ENCODE data around the gene STPG3.

STPG3 gene

DNA sequence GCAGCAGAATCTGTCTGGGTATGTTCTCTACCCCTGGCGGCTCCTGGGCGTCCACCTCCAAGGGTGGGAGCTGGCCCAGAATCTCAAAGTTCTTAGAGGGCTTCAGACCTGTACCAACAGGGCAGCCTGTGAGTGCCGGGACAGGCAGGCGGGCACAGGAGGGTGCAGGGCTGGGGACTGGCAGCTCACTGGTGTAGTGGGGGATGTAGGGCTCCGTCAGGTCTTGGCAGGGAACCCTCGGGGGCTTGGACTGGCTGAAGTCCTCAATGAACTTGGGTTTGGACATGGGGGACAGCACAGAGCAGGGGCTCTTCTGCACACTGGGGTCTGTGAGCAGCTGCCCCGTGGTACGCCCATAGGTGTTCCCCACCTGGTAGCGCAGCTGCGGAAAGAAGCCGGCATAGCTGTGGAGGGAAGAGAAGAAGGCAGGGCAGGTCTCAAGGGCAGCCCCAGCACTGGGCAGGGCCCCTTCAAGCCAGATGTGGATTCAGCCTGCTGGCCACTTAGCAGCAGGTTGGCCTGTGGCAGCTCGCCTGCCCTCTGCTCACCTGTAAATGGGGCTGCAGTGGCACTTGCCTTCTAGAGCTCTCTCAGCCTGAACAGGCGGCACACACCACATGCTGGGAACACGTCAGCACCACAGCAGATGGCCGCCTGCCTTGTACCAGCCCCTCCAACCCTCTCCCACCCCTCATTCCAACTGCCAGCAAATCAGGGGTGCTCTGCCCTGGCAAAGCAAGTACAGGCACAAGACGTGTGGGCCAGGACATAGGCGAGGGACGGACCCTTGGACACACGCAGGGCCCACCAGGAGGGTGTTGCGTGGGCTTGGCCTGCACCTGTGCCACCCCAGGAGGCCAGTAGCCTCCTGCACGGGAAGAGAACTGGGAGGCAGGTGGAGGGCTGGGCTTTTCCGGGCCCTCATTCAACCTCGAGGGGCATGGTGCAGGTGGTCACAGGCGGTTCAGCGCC is 5.3 kb upstream of the STPG3 start:
- Histone ChIP-seq H3K4me1 (ENCODE audit: low read depth, poor library complexity, severe bottlenecking) (peaks cover 8% of the 10 kb centered on the region), H3K36me3 (ENCODE audit: insufficient read depth) (peaks cover 7% of the 10 kb centered on the region; the same call in 1 of the 2 replicates), H3K9ac (no peak overlapping the region), H3K79me2 (ENCODE audit: insufficient read depth, low read depth) (peaks cover 17% of the 10 kb centered on the region), H3K4me3 (IDR thresholded peaks at IDR 0.05; ENCODE audit: insufficient read depth, low read depth, low read length) (no peak overlapping the region), H4K20me1 (ENCODE audit: insufficient read depth) (peaks cover 12% of the 10 kb centered on the region; the same call in 1 of the 2 replicates), H3K27me3 (ENCODE audit: insufficient read depth, low read depth) (no peaks in the 10 kb centered on the region), H3K4me2 (no peak overlapping the region), H2AFZ (ENCODE audit: low read depth) (no peak overlapping the region), H3K27ac (no peak overlapping the region)
- TF ChIP-seq, protein P1, sequence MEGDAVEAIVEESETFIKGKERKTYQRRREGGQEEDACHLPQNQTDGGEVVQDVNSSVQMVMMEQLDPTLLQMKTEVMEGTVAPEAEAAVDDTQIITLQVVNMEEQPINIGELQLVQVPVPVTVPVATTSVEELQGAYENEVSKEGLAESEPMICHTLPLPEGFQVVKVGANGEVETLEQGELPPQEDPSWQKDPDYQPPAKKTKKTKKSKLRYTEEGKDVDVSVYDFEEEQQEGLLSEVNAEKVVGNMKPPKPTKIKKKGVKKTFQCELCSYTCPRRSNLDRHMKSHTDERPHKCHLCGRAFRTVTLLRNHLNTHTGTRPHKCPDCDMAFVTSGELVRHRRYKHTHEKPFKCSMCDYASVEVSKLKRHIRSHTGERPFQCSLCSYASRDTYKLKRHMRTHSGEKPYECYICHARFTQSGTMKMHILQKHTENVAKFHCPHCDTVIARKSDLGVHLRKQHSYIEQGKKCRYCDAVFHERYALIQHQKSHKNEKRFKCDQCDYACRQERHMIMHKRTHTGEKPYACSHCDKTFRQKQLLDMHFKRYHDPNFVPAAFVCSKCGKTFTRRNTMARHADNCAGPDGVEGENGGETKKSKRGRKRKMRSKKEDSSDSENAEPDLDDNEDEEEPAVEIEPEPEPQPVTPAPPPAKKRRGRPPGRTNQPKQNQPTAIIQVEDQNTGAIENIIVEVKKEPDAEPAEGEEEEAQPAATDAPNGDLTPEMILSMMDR (conservative IDR thresholded peaks at IDR 0.05; ENCODE audit: low read depth, low read length), result no peak

DNA sequence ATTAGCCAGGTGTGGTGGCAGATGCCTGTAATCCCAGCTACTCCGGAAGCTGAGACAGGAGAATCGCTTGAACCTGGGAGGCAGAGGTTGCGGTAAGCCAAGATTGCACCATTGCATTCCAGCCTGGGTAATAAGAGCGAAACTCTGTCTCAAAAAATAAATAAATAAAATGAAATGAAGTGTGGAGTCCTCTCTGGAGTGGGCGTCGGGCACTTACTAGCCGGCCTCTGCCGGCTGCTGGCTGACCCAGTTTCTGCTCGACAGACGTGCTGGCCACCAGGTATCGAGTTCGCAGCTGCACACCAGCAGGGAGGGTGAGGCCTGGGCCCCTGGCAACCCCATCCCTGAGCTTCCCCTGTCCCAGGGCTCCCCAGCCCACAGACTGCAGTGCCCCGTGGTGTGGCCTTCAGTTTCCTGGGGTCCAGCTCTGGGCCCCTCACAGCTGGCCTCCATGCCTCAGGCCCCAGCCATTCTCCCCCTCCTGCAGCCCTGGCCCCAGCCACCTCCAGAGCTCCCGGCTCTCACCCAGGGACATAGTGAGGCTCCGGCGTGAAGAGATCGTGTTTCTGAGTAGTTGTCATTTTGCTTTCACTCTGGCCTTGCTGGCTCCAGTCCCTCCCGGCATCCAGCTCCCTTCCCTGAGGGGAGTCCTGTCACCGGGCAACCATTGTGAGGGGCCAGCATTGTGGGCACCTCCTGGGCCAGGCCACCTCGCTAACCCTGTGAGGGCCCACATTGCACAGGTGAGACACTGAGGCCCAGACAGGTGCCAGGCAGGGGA is 3.8 kb upstream of the STPG3 start:
- TF ChIP-seq, protein P1 (conservative IDR thresholded peaks at IDR 0.05; ENCODE audit: low read depth, low read length), result no peak
- H4K20me1 ChIP-seq (ENCODE audit: insufficient read depth), result peaks cover 7% of the 10 kb centered on the region; the same call in 1 of the 2 replicates
- no peak overlapping the region for H3K9ac ChIP-seq
- no peaks in the 10 kb centered on the region for H3K27me3 ChIP-seq (ENCODE audit: insufficient read depth, low read depth)
- H3K4me3 ChIP-seq (IDR thresholded peaks at IDR 0.05; ENCODE audit: insufficient read depth, low read depth, low read length), result no peak overlapping the region
- H3K79me2 ChIP-seq (ENCODE audit: insufficient read depth, low read depth), result peaks cover 10% of the 10 kb centered on the region
- peaks cover 4% of the 10 kb centered on the region; the same call in 1 of the 2 replicates for H3K36me3 ChIP-seq (ENCODE audit: insufficient read depth)
- H3K4me2 ChIP-seq, result no peak overlapping the region
- no peak overlapping the region for H2AFZ ChIP-seq (ENCODE audit: low read depth)
- no peak overlapping the region for H3K27ac ChIP-seq
- H3K4me1 ChIP-seq (ENCODE audit: low read depth, poor library complexity, severe bottlenecking), result peaks cover 6% of the 10 kb centered on the region

DNA sequence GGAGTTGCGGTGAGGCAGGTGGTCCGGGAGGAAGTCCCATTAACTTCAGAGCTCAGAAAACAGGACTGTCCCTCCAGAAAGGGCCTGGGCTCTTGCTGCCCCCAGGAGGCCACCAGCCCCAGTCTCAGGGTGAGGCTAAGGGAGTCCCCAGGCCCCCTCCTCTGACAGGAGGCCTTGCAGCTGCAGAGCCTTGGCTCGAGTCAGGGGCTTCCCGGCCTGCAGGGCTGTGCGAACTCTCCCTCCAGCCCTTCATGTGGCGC is 3.2 kb upstream of the STPG3 start:
- Histone ChIP-seq H3K9ac (no peak overlapping the region), H3K4me2 (no peak overlapping the region), H3K4me3 (IDR thresholded peaks at IDR 0.05; ENCODE audit: insufficient read depth, low read depth, low read length) (no peak overlapping the region), H3K36me3 (ENCODE audit: insufficient read depth) (no peaks in the 10 kb centered on the region; the same call in 1 of the 2 replicates), H4K20me1 (ENCODE audit: insufficient read depth) (peaks cover 2% of the 10 kb centered on the region; the same call in 1 of the 2 replicates), H3K27ac (no peak overlapping the region), H3K27me3 (ENCODE audit: insufficient read depth, low read depth) (no peaks in the 10 kb centered on the region), H3K4me1 (ENCODE audit: low read depth, poor library complexity, severe bottlenecking) (peaks cover 2% of the 10 kb centered on the region), H3K79me2 (ENCODE audit: insufficient read depth, low read depth) (peaks cover 4% of the 10 kb centered on the region; the same call in 1 of the 2 replicates), H2AFZ (ENCODE audit: low read depth) (no peak overlapping the region)
- TF ChIP-seq, protein P1 (conservative IDR thresholded peaks at IDR 0.05; ENCODE audit: low read depth, low read length), result no peak

DNA sequence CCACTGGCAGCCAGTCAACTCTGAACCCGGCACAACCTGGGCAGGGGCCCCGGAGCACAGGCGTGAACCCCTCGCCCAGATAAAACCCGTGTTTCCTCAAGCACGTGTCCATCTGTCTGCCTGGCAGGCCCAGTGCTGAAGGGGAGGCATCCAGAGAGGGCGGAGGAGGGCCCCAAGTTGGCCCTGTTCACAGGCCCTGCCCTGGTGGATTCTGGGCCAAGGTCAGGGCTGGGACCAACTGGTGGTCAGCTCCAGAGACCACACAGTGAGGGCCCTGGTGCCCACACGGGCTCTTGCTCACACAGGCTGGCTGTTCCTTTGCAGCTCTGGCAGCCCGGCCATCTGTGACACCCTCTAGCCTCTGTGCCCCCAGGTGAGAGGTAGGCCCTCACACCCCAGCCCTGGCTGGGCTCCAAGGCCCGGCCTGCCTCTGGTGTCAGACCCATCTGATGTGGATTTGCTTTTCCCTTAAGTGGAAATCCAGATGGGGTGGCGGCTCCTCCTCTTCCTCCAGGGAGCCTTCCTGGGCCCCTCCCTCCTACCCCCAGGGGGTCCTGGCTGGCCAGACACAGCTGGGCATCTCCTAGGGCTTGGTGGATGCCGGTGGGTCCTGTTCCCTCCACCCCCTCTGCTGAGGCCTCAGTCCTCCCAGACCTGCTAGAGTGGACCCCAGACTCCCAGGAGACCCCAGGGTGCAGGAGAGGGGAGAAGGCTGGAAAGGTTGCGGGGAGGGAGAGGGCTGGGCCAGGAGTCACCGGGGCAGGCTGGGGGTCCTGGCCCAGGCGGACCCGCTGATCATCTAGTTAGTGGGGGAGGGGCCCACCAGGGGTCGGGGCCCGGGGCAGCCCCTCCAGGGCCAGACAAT is 525 bp upstream of the STPG3 start:
- Histone ChIP-seq H3K27me3 (ENCODE audit: insufficient read depth, low read depth) (no peaks in the 10 kb centered on the region), H4K20me1 (ENCODE audit: insufficient read depth) (no peaks in the 10 kb centered on the region), H3K27ac (no peak overlapping the region), H2AFZ (ENCODE audit: low read depth) (no peak overlapping the region), H3K36me3 (ENCODE audit: insufficient read depth) (no peaks in the 10 kb centered on the region), H3K79me2 (ENCODE audit: insufficient read depth, low read depth) (no peaks in the 10 kb centered on the region), H3K4me3 (IDR thresholded peaks at IDR 0.05; ENCODE audit: insufficient read depth, low read depth, low read length) (no peak overlapping the region), H3K9ac (no peak overlapping the region), H3K4me2 (no peak overlapping the region), H3K4me1 (ENCODE audit: low read depth, poor library complexity, severe bottlenecking) (peaks cover 8% of the 10 kb centered on the region)
- TF ChIP-seq, protein P1 (conservative IDR thresholded peaks at IDR 0.05; ENCODE audit: low read depth, low read length), result no peak
